Activated CD8-positive, alpha-beta memory T cell treated with anti-CD3 and anti-CD28 coated beads for 1 hour (primary cell): ENCODE results near the gene SLC39A5.
"Not testable (repeated sequence)": the region's sequence is repeated elsewhere in the genome, so short reads cannot be mapped to it uniquely, and the experiment has no call there.

Experiments
- DNase-seq, 2 donors: peaks; one replicate each; pipeline ENCODE4 v3.0.0-alpha.2; 2020; ENCODE audit warnings: low read depth in 1 of 2; ENCODE audit errors: extremely low read depth in 1 of 2

The SLC39A5 gene

GRCh38 chr12:56272468-56272867 lies 42.6 kb downstream of the SLC39A5 start:
- not testable (repeated sequence) for DNase-seq

- no peak for DNase-seq
These were observed 44.4 kb downstream of the SLC39A5 start for GRCh38 chr12:56274299-56274698.

GRCh38 chr12:56278905-56279304 lies 49.1 kb downstream of the SLC39A5 start:
- DNase-seq: no peak

- no peak for DNase-seq
These were observed 51.0 kb downstream of the SLC39A5 start for GRCh38 chr12:56280849-56281248.

GRCh38 chr12:56282030-56282429 lies 52.2 kb downstream of the SLC39A5 start:
- no peak for DNase-seq

GRCh38 chr12:56282579-56282978 lies 52.7 kb downstream of the SLC39A5 start:
- no peak for DNase-seq

GRCh38 chr12:56284263-56284662 lies 54.4 kb downstream of the SLC39A5 start:
- DNase-seq: not testable (repeated sequence)

GRCh38 chr12:56286044-56286830 lies 56.4 kb downstream of the SLC39A5 start:
- no peak for DNase-seq
